ENCODE data around the gene MPP7.
A peak's percentile ranks its signal among the peaks of the same experiment; 100 is the strongest.
"Not testable (repeated sequence)": the region's sequence is repeated elsewhere in the genome, so short reads cannot be mapped to it uniquely, and the experiment has no call there.

MPP7 gene

DNA sequence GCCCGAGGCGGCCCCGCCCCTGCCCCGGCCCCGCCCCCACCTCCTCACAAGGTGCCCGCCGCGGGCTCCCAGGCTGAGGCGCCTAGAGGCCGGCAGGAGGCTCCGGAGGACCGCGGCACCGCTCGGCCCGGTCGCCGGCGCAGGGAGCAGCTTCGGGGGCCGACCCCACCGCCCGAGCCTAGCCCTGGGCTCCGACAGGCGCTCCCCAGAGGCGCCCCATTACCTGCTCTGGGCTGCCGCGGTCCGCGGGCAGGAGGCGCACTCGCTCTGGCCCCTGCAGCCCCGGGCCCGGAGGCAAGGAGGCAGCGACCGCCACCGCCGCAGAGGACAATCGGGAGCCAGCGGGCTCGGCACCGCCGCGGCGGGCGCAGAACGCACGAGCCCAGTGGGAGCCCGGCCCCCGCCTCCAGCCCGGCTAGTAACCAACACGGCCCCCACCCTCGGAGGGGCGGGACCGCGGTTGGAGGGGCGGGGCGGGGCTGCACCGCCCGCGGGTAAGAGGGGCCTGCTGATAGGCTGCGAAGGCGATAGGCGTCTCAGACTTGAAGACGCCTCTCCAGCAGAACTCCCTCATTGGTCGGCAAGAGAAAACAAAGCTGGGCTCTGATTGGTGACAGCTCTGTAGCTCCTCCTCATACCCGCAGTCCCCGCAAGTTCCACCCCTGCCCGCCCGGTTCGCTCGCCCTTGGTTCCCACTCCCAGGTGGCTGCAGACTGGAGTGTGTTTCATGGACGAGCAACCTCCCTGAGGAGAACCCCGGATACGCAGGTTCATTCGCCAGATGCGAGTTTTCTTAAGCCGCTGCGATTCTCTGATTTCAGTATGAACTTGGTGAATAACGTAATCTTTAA, at the start of gene MPP7:
TSS of gene MPP7 (minus strand) at position 427 of the 851 bp plus-strand sequence. CDS start 64,460 bp downstream, outside the sequence.
- DNase-seq = peak; percentile 91 to 96

DNA sequence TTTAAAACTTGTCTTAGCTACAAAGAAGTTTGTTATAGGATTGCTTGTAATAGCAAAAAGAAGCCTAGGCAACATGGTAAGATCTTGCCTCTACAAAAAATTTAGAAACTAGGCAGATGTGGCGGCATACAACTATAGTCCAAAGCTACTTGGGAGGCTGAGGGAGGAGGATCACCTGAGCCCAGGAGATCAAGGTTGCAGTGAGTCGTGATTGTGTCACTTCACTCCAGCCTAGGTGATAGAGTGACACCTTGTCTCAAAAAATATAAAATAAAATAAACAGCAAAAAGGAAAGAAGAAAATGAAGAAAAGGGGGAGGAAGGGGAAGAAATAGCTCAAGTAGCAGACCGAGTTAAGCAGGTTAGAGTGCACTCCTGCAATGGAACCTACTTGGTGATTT, 47.0 kb upstream of the MPP7 start:
- no peak for DNase-seq

DNA sequence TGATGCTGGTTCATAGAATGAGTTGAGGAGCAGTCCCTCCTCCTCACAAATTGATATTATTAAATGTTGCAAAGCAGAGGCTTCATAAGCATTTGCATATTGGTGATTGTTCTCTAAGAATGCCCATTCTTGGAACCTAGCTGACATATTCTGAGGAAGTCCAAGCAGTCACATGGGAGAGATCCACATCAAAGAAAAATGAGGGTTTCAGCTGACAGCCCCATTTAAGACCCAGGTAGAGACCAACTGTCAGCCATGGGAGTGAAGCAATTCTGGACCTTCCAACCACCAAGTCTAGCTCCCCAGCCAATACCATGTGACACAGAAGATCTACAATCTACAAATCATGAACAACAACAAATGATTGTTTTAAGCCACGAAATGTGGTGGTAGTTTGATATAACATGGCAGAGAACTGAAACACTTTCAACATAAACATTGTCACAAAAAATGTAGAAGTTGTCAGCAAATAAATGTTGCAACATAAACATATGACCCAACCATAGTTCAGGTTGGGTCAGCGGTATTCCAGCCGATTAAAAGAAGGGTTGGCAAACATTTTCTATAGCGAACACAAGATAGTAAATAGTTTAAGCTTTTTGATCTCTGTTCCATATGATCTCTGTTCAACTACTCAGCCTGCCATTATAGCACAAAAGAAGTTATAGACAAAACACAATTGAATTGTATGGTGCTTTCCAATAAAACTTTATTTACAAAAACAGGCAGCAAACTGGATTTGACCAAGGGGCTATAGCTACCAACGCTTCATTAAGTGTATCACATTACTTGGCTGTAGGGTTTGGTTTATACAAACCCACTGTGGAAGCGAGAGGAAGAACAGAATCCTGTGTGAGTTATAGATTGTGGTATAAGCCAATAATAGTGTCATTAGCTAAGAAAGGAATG, 41.4 kb upstream of the MPP7 start:
- no peak for DNase-seq

DNA sequence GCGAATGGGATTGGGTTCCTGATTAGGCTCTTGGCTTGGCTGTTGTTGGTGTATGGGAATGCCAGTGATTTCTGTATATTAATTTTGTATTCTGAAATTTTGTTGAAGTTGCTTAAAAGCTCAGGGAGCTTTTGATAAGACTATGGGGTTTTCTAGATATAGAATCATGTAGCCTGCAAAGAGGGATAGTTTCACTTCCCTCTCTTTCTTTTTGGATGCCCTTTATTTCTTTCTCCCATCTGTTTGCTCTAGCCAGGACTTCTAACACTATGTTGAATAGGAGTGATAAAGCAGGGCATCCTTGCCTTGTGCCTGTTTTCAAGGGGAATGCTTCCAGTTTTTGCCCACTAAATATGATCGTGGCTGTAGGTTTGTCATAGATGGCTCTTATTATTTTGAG, 40.4 kb upstream of the MPP7 start:
- no peak for DNase-seq

DNA sequence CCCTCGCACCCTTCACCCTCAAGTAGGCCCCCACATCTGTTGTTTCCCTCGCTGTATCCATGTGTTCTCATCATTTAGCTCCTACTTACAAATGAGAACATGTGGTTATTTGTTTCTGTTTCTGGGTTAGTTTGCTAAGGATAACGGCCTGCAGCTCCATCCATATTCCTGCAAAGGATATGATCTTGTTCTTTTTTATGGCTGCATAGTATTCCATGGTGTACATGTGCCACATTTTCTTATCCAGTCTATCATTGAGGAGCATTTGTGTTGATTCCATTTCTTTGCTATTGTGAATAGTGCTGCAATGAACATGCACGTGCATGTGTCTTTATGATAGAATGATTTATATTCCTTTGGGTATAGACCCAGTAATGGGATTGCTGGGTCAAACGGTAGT, 38.8 kb upstream of the MPP7 start:
- DNase-seq = not testable (repeated sequence)

DNA sequence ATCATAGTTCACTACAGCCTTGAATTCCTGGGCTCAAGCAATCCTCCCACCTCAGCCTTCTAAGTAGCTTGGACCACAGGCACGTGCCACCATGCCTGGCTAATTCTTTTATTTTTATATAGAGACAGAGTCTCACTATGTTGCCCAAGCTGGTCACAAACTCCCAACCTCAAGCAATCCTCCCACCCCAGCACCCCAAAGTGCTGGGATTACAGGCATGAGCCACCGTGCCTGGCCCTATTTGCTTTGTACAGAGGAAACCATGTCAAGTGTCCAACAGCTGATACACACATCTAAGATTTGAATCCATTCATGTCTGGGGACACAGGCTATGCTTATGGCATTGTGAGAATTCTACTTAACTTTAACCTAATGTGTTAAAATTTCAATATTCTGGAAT, 29.9 kb upstream of the MPP7 start:
- no peak for DNase-seq

DNA sequence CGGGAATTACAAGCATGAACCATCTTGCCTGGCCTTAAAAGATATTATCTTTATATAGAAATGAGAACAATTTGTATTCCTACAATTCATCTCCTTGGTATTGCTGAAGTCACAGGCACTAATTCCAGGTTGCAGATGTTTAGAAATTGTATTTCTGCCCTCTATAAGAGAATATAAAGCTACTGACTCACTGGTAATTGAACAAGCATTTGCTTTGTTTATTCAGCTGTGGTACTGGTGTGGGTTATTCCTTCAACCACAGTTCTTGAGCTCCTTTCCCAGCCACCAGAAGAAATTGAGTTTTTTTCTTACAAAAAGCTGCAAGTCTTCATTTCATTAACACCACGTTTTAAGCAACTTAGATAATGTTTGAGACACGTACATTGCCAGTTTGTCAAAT, 29.0 kb upstream of the MPP7 start:
- peak in 1 of 2 experiments; percentile 5 for DNase-seq

DNA sequence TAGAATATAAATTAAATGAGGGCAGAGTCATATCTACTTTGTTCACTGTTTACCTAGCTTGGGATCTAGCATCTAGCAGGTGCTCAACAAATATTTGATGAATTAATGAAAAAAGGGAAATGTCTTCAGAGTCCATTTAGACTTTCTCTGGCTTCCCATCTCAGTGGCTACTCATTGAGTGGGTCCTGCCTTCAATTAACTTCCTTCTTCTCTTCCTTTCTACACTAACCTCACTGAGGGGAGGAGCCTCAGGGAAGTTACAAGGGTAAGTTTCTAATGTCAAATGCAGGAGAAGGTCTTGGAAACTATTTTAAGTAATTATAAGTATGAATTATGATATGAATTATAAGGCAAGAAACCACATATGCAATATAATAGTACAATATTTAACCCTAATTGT, 28.2 kb upstream of the MPP7 start:
- no peak for DNase-seq

DNA sequence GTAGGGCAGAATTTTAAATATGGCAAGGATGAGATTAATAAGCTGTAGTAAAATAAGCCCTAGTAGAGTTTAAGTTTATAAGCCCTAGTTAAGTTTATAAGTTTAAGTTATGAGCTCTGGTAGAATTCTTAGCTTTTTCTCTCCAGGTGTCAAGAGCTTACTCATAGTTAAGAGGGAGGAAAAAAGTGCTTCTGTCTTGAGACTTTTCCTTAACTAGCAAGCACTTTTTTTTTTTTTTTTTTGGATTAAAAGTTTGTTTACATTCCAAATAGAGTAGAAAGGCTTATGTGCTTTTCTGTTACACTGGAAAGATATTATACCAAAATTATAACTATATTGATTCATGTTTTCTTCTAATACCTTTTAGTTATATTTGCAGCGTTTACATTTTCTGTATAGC, 25.5 kb upstream of the MPP7 start:
- DNase-seq = no peak

DNA sequence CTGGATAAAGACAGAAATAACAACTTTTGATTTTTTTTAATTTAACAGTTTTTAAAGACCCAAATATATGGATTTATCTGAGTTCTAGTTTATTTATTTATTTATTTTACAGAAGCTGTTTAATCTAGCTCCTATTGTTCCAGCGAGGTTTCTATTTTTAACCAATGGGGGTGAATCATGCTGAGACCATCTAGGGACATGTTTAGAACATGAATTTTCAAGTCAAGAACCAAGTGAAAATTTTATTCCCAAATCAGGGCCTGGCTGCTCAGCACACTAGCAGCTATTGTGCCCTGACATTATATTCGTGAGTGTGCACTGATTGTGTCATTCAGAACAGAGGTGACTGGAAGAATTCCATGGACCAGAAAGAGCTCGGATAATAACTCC, 24.6 kb upstream of the MPP7 start:
- DNase-seq = no peak

DNA sequence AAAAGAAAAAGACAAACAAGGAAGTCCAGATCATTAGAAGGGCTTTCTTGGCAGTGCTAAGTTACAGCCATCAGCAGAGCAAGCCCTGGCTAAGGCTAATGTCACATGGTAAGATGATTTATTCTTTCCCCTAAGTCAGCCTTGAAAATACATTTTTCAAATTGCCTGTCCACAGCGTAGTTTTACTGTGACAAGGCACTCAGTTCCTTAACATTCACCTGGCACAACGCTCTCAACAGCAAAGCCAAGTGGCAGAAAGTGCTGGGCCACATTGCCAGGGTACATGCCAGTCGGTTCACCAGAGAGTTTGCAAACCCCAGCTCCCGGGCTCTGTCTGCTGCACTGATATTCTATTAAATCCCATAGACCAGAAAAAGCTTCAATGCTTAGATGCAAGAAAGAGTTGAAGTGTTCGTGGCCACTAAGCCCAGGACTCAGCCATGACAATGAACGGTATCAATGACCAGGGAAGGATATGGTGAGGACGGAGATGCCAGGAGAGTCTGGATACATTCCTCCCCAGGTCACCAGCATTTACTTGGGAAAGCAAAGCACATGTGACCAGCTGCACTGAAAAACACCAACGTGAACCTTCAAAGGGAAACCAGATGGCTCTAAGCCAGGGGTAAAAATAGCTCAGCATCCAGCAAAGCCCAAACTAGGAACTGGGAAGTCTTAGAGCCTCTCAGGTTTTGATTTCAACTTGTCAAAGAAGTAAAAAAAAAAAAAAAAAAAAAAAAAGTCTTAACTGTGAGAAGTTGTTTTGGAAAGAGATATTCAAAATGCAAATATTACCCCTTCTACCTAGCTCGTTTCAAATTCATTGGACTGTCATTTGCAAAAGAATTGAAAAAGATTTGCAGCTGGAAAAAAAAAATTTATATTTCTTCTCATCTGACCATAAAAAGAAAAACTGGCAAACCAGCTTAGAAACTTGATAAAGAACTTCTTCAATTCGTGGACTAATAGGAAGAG, 23.9 kb upstream of the MPP7 start:
- no peak for DNase-seq

DNA sequence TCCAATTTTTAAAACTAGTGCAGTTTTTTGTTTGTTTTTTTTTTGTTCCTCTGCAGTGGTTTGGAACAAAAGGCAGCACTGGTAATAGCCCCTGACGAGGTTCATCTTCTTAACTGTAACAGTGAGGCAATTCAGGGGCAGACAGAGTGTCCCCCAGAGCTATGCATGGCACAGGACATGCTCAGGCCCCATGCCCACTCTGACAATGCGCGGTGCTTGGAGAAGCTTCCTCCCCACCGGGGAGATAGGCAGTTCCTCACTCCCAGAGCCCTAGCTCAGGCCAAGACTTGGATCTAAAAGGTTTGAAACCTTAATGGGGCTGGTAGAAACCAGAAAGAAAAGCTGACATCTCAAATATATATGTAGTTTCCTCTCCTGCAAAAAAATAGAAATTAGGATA, 17.9 kb upstream of the MPP7 start:
- DNase-seq = no peak

DNA sequence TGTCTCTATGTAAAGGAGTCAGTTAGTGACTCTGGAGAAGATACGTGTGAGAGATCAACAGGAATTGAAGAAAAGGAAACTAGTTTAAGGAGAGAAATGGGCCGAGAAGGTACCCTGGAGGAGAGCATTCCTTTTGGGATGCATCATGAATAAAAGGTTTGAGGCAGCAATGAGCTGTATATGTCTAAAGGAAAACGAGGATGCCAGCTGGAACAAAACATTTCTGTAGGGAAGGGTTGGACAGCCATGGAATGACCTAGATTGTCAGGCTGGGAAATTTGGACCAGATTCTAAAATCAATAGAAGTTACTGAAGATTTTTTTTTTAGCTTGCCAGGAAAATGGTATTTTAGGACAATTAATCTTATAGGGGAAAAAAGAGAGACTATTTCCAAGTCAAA, 17.2 kb upstream of the MPP7 start:
- DNase-seq = no peak

DNA sequence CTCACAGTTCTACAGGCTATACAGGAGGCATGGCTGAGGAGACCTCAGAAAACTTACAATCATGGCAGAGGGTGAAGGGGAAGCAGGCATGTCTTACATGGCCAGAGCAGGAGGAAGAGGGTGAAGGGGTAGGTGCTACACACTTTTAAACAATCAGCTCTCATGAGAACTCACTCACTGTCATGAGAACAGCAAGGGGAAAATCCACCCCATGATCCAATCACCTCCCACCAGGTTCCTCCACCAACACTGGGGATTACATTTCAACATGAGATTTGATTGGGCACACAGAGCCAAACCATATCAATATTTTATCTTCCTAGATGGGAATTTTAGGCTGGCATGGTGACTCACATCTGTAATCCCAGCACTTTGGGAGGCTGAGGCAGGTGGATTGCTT, 16.2 kb upstream of the MPP7 start:
- not testable (repeated sequence) for DNase-seq

DNA sequence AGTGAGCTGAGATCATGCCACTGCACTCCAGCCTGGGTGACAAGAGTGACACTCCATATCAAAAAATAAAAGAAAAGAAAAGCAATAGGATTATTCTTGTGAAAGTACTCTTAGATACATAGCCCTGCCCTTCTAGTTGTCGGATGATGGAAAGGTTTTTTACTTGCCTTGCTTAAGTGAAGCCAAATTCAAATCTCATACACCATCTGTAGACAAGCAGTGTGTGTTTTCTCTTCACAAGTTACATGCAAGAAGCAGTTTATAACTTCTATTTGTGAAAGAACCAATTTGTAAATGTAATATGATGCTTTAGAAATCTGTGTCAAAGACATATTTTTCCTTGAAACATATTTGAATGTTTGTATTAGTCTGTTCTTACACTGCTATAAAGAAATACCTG, 15.8 kb upstream of the MPP7 start:
- no peak for DNase-seq

DNA sequence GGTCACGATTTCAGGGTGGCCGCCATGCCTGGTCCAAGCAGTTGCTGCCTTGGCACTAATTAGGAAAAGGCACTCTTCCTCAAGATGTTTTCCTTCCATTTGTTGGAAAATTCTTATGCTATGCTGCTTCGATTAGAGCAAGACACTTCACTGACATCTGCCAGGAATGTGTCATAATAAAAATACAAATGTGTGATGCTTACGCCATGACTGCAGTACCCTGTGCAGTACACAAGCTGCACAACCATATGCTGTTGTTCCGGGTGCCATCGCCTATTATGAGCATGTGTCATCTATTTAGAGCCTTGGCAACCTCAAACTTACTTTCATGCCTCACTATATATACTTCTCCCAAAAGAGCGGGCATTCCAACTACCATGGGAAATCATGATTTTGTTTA, 14.9 kb upstream of the MPP7 start:
- DNase-seq = no peak

DNA sequence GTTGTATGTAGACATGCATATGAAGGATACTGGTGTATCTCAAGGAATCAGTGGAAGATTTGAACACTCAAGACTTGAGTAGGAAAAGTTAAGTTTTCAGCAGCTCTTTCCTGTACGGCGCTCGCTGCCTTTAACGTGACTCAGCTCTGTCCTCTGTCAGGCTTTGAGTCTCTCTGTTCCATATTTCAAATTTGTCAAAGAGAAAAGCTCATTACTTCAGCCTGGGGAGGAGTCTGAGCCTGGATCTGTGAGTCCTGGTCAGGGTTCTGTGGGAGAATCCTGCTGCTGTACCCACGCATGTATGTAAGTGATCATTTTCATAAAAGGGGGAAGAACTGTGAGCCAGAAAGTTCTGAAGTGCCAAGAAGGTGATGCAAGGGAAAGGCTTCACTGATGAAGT, 13.8 kb upstream of the MPP7 start:
- DNase-seq = no peak

DNA sequence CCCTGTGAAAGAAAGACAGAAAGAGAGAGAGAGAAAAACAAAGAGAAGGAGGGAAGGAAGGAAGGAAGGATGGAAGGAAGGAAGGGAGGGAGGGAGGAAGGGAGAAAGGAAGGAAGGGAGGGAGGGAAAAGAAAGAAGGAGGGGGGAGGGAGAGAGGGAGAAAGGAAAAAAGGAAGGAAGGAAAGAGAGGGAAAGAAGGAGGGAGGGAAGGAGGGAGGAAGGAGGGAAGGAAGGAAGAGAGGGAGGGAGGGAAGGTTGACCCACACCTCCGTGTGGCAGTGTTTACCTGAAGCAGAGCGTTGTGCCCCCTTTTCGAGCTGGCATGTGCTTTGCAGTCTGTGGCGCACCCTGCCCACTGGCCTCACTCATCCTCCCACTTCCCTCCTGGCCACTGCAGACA, 12.3 kb upstream of the MPP7 start:
- no peak for DNase-seq

DNA sequence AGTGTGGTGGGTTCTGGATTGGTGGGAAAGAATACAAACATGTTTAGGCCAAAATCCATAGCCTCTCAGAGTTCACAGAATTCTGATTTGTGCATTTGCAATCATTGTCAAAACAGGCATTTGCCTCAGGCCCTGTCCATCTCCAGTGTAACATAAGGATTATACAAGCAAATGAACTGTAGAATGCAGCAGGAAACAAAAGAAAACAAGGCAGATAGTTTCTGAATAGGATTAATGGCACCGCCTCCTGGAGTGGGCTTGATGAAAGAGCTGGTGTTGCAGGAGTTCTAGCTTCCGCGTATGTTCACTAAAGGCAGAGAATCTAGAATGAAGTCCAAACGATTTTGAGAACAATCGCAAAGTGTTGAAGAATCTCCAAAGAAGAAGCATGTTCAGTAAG, 11.3 kb upstream of the MPP7 start:
- no peak for DNase-seq

DNA sequence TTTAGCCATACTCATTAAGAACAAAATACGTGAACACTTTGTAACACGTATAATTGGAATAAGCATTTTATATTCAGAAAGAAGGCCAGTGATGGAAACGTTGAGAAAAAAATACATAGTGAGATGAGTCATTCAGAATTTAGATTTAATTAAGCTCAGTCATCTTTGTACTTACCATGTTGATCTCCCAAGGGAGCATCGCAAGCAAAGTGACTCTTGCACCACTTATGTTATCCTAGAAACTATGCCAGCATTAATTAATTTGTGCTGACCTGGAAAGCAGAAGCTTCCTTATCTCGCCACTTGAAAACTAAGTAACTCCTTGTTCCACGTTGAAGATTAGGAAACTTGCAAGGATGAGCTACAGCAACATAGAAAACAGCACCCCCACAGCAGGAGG, 9.7 kb upstream of the MPP7 start:
- no peak for DNase-seq

DNA sequence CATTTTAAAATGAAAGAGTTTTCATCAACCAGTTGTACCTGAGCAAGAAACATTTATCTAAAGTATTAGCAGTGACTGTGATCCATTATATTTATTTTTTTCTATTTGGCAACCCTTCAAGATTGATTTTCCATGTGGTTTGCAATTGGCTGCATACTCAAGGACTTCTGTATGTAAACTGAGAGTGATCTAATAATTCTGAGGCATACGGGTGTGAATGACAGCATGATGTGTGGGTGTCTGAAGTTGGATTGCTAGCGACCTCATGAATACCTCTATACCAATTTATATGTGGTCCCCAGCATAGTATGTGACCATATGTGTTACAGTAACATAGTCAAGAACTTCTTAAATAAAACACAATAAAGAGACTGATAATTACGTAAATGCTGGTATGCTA, 8.2 kb upstream of the MPP7 start:
- no peak for DNase-seq

DNA sequence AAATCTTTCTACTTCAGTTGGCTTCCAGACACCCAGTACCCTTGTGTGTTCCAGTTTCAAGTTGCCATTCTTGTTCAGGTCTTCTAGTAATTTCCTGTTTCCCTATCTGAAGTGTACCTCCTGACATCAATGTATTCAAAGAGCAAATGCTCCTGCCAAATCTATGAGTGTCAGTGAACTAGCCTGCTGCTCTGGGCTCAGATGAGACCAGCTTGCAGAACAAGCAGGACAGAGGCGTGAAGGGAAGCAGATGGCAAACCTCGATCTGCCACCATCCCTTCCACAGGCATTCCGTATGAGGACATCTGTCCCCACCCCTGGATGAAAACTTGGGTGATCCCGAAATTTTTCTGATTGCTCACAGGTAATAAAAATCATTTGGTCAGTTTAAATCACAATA, 4.4 kb upstream of the MPP7 start:
- DNase-seq = no peak

DNA sequence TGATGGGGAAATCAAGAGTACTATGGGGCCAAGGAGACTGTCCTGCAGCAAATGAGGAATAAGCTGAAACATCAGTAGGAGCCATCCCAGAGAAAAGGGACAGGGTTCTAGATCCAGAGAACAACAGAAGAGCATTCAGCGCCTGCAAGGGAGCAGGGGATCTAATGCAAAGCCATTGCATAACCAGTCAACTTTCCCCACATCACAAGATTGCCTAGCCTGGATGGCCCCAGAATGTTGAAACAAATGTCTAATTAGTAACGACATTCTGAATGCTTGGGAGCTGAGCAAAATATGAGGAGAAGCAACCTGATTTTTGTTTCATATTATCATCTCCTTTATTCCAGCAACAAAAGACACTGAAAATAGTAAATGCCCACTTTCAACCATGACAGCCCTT, 2.7 kb upstream of the MPP7 start:
- no peak for DNase-seq

Measured in NCI-H2081 (cell line).